ENCODE results near the gene DOK6.

- TF ChIP-seq, protein P1, sequence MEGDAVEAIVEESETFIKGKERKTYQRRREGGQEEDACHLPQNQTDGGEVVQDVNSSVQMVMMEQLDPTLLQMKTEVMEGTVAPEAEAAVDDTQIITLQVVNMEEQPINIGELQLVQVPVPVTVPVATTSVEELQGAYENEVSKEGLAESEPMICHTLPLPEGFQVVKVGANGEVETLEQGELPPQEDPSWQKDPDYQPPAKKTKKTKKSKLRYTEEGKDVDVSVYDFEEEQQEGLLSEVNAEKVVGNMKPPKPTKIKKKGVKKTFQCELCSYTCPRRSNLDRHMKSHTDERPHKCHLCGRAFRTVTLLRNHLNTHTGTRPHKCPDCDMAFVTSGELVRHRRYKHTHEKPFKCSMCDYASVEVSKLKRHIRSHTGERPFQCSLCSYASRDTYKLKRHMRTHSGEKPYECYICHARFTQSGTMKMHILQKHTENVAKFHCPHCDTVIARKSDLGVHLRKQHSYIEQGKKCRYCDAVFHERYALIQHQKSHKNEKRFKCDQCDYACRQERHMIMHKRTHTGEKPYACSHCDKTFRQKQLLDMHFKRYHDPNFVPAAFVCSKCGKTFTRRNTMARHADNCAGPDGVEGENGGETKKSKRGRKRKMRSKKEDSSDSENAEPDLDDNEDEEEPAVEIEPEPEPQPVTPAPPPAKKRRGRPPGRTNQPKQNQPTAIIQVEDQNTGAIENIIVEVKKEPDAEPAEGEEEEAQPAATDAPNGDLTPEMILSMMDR (IDR thresholded peaks at IDR 0.05) = no peak
- TF ChIP-seq, protein P2, sequence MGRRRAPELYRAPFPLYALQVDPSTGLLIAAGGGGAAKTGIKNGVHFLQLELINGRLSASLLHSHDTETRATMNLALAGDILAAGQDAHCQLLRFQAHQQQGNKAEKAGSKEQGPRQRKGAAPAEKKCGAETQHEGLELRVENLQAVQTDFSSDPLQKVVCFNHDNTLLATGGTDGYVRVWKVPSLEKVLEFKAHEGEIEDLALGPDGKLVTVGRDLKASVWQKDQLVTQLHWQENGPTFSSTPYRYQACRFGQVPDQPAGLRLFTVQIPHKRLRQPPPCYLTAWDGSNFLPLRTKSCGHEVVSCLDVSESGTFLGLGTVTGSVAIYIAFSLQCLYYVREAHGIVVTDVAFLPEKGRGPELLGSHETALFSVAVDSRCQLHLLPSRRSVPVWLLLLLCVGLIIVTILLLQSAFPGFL (CRISPR knock-in tag; IDR thresholded peaks at IDR 0.05; ENCODE audit: borderline replicate concordance) = no peak
- TF ChIP-seq ZNF671 (CRISPR knock-in tag; IDR thresholded peaks at IDR 0.05) (no peak), E2F4 (CRISPR knock-in tag; IDR thresholded peaks at IDR 0.05; ENCODE audit: borderline replicate concordance, low read depth) (no peak), IRF1 (CRISPR knock-in tag; IDR thresholded peaks at IDR 0.05) (no peak), IRF2 (CRISPR knock-in tag; IDR thresholded peaks at IDR 0.05; ENCODE audit: borderline replicate concordance, low read depth) (no peak), NR3C1 (CRISPR knock-in tag; conservative IDR thresholded peaks at IDR 0.05; ENCODE audit: low read depth) (no peak), ZSCAN18 (CRISPR knock-in tag; IDR thresholded peaks at IDR 0.05) (no peak), JUN (CRISPR knock-in tag; IDR thresholded peaks at IDR 0.05) (no peak), ZNF232 (CRISPR knock-in tag; IDR thresholded peaks at IDR 0.05) (no peak), ZBTB21 (CRISPR knock-in tag; IDR thresholded peaks at IDR 0.05; ENCODE audit: borderline replicate concordance) (no peak), MLX (CRISPR knock-in tag; IDR thresholded peaks at IDR 0.05) (no peak)
- TF ChIP-seq, protein P3, sequence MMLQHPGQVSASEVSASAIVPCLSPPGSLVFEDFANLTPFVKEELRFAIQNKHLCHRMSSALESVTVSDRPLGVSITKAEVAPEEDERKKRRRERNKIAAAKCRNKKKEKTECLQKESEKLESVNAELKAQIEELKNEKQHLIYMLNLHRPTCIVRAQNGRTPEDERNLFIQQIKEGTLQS (CRISPR knock-in tag; conservative IDR thresholded peaks at IDR 0.05) = no peak
Measured at GRCh38 chr18:69790649-69791048, 390.0 kb downstream of the DOK6 start.

Measured in WTC11 (cell line).